Measurements from ENCODE around the gene SH3D21.

GRCh38 chr1:36306210-36306901, at the start of gene SH3D21:
- TF ChIP-seq, protein P1, sequence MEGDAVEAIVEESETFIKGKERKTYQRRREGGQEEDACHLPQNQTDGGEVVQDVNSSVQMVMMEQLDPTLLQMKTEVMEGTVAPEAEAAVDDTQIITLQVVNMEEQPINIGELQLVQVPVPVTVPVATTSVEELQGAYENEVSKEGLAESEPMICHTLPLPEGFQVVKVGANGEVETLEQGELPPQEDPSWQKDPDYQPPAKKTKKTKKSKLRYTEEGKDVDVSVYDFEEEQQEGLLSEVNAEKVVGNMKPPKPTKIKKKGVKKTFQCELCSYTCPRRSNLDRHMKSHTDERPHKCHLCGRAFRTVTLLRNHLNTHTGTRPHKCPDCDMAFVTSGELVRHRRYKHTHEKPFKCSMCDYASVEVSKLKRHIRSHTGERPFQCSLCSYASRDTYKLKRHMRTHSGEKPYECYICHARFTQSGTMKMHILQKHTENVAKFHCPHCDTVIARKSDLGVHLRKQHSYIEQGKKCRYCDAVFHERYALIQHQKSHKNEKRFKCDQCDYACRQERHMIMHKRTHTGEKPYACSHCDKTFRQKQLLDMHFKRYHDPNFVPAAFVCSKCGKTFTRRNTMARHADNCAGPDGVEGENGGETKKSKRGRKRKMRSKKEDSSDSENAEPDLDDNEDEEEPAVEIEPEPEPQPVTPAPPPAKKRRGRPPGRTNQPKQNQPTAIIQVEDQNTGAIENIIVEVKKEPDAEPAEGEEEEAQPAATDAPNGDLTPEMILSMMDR (IDR thresholded peaks at IDR 0.05): peak in 1 of 6 experiments; percentile 1
- no peak for TF ChIP-seq POLR2A (IDR thresholded peaks at IDR 0.05)
